ENCODE results near the gene KLHL14.

GRCh38 chr18:32637226-32637625 lies 135.6 kb downstream of the KLHL14 start:
- TF ChIP-seq, protein P1, sequence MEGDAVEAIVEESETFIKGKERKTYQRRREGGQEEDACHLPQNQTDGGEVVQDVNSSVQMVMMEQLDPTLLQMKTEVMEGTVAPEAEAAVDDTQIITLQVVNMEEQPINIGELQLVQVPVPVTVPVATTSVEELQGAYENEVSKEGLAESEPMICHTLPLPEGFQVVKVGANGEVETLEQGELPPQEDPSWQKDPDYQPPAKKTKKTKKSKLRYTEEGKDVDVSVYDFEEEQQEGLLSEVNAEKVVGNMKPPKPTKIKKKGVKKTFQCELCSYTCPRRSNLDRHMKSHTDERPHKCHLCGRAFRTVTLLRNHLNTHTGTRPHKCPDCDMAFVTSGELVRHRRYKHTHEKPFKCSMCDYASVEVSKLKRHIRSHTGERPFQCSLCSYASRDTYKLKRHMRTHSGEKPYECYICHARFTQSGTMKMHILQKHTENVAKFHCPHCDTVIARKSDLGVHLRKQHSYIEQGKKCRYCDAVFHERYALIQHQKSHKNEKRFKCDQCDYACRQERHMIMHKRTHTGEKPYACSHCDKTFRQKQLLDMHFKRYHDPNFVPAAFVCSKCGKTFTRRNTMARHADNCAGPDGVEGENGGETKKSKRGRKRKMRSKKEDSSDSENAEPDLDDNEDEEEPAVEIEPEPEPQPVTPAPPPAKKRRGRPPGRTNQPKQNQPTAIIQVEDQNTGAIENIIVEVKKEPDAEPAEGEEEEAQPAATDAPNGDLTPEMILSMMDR (IDR thresholded peaks at IDR 0.05) = no peak
- TF ChIP-seq SIN3A (IDR thresholded peaks at IDR 0.05; ENCODE audit: borderline replicate concordance, insufficient read depth, low read depth, low read length) (no peak), POLR2AphosphoS5 (IDR thresholded peaks at IDR 0.05; ENCODE audit: low read depth, low read length) (no peak), TCF7L2 (IDR thresholded peaks at IDR 0.05; ENCODE audit: low read depth, low read length) (no peak), REST (IDR thresholded peaks at IDR 0.05; ENCODE audit: insufficient read depth in 1 of 2, low read depth in 2 of 2, low read length in 1 of 2) (no peak)
